Vagina (tissue), 2 donors: ENCODE data around the gene HRH4. TPM values are rescaled to one million over a fixed set of nuclear protein-coding genes. Genes with fewer than 3 reads are reported as not detected.

Experiments used
- DNase-seq, 2 donors: peaks; one replicate each; pipeline ENCODE4 v3.0.0-alpha.2; 2017; ENCODE audit errors: extremely low spot score in 2 of 2
- H3K27ac ChIP-seq: fragments of 200-600 bp; sonication (generic); one replicate; pipeline ENCODE4 v1.5.1; 2019
- H3K27me3 ChIP-seq: fragments of 200-600 bp; sonication (generic); one replicate; pipeline ENCODE4 v1.5.1; 2019
- H3K36me3 ChIP-seq, 2 donors: fragments of 200-600 bp; sonication (generic); one replicate each; pipeline ENCODE4 v1.5.1; 2017 to 2019
- H3K4me1 ChIP-seq: fragments of 200-600 bp; sonication (generic); one replicate; pipeline ENCODE4 v1.5.1; 2019
- H3K4me3 ChIP-seq, 2 donors: fragments of 200-600 bp; sonication (generic); 1 replicate in 1 of 2; 2 replicates in 1 of 2; pipeline ENCODE4 v1.5.1; 2016 to 2019
- H3K9me3 ChIP-seq: fragments of 200-600 bp; sonication (generic); one replicate; pipeline ENCODE4 v1.5.1; 2019
- CTCF ChIP-seq, 3 experiments: fragments of 450-650 bp in 2 of 3; fragments of 200-600 bp in 1 of 3; sonication (generic) in 1 of 3; IDR thresholded peaks; one replicate each; pipeline ENCODE4 v1.5.1; 2017 to 2019; ENCODE audit warnings: antibody characterized with exemption in 3 of 3, mild to moderate bottlenecking in 2 of 3, moderate library complexity in 2 of 3
- POLR2A ChIP-seq, 2 donors: fragments of 450-650 bp; IDR thresholded peaks; one replicate each; pipeline ENCODE4 v1.6.1; 2017; ENCODE audit warnings: antibody characterized with exemption in 2 of 2, mild to moderate bottlenecking in 2 of 2, moderate library complexity in 2 of 2
- POLR2AphosphoS5 ChIP-seq, 2 donors: sonication (generic); formaldehyde crosslinking; IDR thresholded peaks; one replicate each; pipeline ENCODE4 v1.9.0; 2017; ENCODE audit warnings: antibody characterized with exemption in 2 of 2, mild to moderate bottlenecking in 2 of 2, low read depth in 1 of 2; ENCODE audit not compliant: insufficient read depth in 1 of 2
- intact Hi-C: fragments of 100-400 bp; cut with DNase I; formaldehyde crosslinking; loops from one replicate; pipeline ENCODE4 v1.15.1; 2023
- small RNA-seq: library from RNA; depleted of rRNA; stranded (forward); fragments of <200 nt; gene quantifications from one replicate; pipeline ENCODE3, GENCODE V24; 2016
- total RNA-seq: library from RNA; depleted of rRNA; stranded (reverse); fragments of >200 nt; gene quantifications from one replicate; pipeline ENCODE4 v1.2.3, GENCODE V29; 2016

Gene HRH4
- total RNA-seq, 1 donor from 2014 or later: not detected

- DNase-seq: peak in 1 of 2 donors; percentile 44
- no peak for TF ChIP-seq POLR2AphosphoS5 (IDR thresholded peaks at IDR 0.05; ENCODE audit: insufficient read depth in 1 of 2, low read depth in 1 of 2)
- no peak for TF ChIP-seq CTCF (IDR thresholded peaks at IDR 0.05)
- TF ChIP-seq POLR2A (IDR thresholded peaks at IDR 0.05): no peak
- Histone ChIP-seq H3K4me3 (no peak overlapping the region), H3K27me3 (no peaks in the 10 kb centered on the region), H3K36me3 (no peaks in the 10 kb centered on the region), H3K9me3 (no peaks in the 10 kb centered on the region), H3K4me1 (no peaks in the 10 kb centered on the region), H3K27ac (no peak overlapping the region)
- intact Hi-C loops: no loop called here
These were observed 55.3 kb downstream of the HRH4 start for GRCh38 chr18:24515721-24516120.

GRCh38 chr18:24516261-24516660 is 55.8 kb downstream of the HRH4 start:
- Histone ChIP-seq H3K4me1 (no peaks in the 10 kb centered on the region), H3K9me3 (no peaks in the 10 kb centered on the region), H3K36me3 (no peaks in the 10 kb centered on the region), H3K4me3 (no peak overlapping the region), H3K27ac (no peak overlapping the region), H3K27me3 (no peaks in the 10 kb centered on the region)
- DNase-seq: no peak
- TF ChIP-seq POLR2A (IDR thresholded peaks at IDR 0.05): no peak
- no peak for TF ChIP-seq POLR2AphosphoS5 (IDR thresholded peaks at IDR 0.05; ENCODE audit: insufficient read depth in 1 of 2, low read depth in 1 of 2)
- no peak for TF ChIP-seq CTCF (IDR thresholded peaks at IDR 0.05)
- intact Hi-C loops: no loop called here

GRCh38 chr18:24517554-24517953 is 57.1 kb downstream of the HRH4 start:
- no peaks in the 10 kb centered on the region for H3K27me3 ChIP-seq
- no peak overlapping the region for H3K4me3 ChIP-seq
- DNase-seq: peak in 1 of 2 donors; percentile 71
- no peaks in the 10 kb centered on the region for H3K4me1 ChIP-seq
- H3K27ac ChIP-seq: no peak overlapping the region
- no peak for TF ChIP-seq CTCF (IDR thresholded peaks at IDR 0.05)
- no peak for TF ChIP-seq POLR2AphosphoS5 (IDR thresholded peaks at IDR 0.05; ENCODE audit: insufficient read depth in 1 of 2, low read depth in 1 of 2)
- TF ChIP-seq POLR2A (IDR thresholded peaks at IDR 0.05): no peak
- H3K36me3 ChIP-seq: no peaks in the 10 kb centered on the region
- H3K9me3 ChIP-seq: no peaks in the 10 kb centered on the region
- intact Hi-C loops: no loop called here

- no peak overlapping the region for H3K27ac ChIP-seq
- intact Hi-C loops: no loop called here
- no peaks in the 10 kb centered on the region for H3K36me3 ChIP-seq
- H3K4me1 ChIP-seq: no peaks in the 10 kb centered on the region
- no peak for TF ChIP-seq CTCF (IDR thresholded peaks at IDR 0.05)
- TF ChIP-seq POLR2A (IDR thresholded peaks at IDR 0.05): no peak
- no peak for TF ChIP-seq POLR2AphosphoS5 (IDR thresholded peaks at IDR 0.05; ENCODE audit: insufficient read depth in 1 of 2, low read depth in 1 of 2)
- H3K9me3 ChIP-seq: no peaks in the 10 kb centered on the region
- H3K27me3 ChIP-seq: no peaks in the 10 kb centered on the region
- DNase-seq: peak in 1 of 2 donors; percentile 34
- H3K4me3 ChIP-seq: no peak overlapping the region
These were observed 58.2 kb downstream of the HRH4 start for GRCh38 chr18:24518596-24518995.

Small RNA genes lying within 50 kb of the gene (small RNA-seq; reads per million reads assigned to genes)
- not detected for gene RF00019

Other genes starting within 250 kb of the HRH4 start
- gene OSBPL1A, start 62.8 kb upstream of the HRH4 start, total RNA-seq: 33.9 TPM
- gene IMPACT, start 34.0 kb upstream of the HRH4 start, total RNA-seq: 10.3 TPM